GM21717 (cell line): ENCODE data around the gene MFAP4.
"Not testable (repeated sequence)": the region's sequence is repeated elsewhere in the genome, so short reads cannot be mapped to it uniquely, and the experiment has no call there.

ENCODE experiments used
- ATAC-seq: cut with Tn5 transposase; IDR thresholded peaks from one replicate; pipeline ENCODE4 v1.9.1; 2021; ENCODE audit warnings: mild to moderate bottlenecking, moderate library complexity; ENCODE audit not compliant: unreplicated experiment

MFAP4 gene

DNA sequence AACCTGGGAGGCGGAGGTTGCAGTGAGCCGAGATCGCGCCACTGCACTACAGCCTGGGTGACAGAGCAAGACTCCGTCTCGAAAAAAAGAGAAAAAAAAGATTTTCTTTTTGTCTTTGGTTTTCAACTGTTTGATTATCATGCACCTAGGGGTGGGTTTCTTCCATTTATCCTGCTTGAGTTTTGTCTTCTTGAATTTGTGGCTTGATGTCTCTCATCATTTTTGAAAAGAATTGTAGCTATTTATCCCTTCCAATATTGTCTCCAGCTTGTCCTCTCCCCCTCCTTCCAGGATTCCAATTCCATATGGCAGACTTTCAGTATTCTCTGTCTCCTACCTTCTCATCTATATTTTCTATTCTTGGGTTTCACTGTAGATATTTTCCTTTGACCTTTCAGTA, 32.2 kb downstream of the MFAP4 start:
- ATAC-seq = no peak

DNA sequence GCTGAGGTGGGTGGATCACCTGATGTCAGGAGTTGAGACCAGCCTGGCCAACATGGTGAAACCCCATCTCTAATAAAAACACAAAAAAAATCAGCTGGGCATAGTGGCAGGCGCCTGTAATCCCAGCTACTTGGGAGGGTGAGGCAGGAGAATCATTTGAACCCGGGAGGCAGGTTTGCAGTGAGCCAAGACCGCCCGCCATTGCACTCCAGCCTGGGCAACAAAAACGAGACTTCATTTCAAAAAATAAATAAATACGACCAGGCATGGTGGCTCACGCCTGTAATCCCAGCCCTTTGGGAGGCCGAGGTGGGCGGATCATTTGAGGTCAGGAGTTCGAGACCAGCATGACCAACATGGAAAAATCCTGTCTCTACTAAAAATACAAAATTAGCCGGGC, 33.6 kb downstream of the MFAP4 start:
- ATAC-seq = not testable (repeated sequence)

DNA sequence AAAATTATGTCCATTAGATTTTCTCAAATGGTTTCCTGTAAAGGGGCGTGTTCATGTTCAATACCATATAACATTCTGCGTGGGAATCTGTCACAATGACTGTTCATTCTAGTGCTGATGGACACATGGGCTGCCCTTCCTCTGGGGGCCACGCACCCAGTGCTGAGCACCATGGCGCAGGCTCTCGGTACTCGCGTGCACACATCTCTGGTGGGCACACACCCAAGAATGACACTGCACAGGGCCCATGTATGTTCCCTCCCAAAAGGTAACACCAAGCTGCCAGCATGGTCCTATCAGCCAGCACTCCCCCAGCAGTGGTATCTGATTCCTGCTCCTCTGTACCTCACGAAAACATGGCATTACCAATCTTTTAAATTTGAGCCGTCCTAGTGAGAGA, 38.2 kb downstream of the MFAP4 start:
- ATAC-seq = no peak

DNA sequence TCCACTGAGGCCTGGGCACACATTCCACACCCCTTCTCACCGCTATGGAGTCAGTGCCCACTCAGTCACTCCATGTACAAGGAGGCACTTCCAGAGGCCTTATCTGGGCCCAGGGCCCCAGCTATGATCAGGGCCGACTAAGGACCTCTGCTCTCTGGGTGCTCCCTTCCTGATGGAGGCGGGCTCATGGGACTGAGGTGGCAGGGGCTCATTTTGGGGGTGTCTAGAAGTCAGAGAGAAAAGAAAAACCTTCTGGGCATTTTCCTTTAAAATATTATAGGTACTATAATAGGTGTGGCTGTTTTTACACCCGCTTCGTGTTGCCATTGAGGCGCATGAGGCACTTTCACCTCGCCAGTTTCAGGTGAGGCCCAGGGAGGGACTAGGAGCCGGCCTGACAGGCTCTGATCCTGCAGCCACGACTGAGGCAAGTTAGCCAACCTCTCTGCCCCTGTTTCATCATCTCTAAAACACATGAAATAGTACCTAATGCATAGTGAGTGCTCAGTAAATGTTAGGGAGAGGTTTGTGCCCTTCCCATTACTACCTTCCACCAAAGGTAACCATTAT, 38.8 kb downstream of the MFAP4 start:
- ATAC-seq = no peak

DNA sequence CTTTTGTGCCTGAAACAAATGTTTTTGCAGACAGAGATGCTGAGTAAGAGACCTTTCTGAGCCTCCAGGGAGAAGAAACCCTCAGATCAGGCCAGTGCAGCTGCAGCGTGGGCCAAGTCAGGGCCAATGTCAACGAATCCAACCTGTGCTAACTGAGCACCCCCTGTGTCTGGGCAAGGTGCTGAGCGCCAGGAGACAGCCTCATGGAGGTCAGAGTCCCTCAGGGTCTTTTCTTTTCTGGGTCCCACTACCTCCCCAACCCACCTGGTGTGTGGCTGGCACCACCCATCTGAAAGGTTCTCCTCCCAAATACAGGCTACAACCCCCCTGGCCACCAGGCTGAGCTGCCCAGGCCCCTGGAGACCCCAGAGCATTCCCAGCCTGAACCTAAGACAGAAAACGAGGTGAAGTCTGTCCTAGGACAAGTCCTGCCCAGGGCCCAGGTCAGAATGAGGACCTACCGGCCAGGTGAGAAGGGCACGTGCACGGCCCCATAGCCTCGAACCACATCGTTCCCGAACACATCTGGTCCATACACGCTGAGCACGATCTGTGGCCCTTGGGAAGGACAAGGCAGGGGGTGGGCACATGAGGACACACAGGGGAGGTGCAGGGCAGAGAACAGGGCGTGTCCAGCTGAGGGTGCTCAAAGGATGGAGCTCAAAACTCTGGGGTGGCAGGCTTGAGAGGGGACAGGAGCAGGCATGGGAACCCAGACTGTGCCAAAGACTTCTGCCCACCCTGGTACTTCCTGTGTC, 39.5 kb downstream of the MFAP4 start:
- no peak for ATAC-seq

DNA sequence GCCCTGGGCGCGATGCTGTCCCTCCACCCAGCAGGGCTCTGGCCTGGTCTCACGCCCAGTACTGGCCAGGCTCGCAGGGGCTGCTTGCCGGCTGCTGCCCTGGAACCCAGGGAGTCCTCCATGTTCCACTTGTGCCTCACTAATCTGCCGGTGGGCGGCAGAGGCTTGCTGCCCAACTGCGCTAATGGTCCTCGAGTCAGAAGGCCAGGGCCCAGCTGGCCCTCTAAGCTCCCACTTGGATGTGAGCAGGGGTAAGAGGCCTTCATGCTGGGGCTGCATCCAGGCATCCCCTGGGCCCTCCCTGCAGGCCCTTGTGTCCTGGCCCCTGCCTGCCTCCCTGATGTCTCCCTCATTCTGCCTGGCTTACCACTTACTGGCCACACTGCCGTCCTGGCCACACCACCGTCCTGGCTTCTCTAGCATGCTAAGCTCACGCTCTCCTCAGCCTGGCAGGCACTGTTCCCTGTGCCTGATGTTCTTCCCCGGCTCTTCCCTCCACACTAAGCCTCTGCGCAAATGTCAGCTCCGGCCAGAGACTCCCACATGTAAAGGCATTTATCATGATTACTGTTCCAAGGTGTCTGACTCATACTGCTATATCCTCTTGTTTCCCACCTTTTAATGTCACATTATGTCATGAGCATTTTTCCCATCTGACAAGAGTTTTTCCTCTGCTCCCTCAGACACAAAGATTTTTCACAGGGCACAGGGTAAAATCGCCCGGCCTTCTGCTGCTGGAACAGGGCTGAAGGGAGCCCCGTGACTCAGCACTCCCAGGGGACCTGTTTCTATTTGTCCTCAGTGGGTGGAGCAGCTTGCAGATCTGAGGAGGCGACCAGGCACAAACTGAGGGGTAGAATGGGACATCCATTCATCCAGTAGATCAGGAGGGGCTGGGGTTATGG, 40.4 kb downstream of the MFAP4 start:
- no peak for ATAC-seq

DNA sequence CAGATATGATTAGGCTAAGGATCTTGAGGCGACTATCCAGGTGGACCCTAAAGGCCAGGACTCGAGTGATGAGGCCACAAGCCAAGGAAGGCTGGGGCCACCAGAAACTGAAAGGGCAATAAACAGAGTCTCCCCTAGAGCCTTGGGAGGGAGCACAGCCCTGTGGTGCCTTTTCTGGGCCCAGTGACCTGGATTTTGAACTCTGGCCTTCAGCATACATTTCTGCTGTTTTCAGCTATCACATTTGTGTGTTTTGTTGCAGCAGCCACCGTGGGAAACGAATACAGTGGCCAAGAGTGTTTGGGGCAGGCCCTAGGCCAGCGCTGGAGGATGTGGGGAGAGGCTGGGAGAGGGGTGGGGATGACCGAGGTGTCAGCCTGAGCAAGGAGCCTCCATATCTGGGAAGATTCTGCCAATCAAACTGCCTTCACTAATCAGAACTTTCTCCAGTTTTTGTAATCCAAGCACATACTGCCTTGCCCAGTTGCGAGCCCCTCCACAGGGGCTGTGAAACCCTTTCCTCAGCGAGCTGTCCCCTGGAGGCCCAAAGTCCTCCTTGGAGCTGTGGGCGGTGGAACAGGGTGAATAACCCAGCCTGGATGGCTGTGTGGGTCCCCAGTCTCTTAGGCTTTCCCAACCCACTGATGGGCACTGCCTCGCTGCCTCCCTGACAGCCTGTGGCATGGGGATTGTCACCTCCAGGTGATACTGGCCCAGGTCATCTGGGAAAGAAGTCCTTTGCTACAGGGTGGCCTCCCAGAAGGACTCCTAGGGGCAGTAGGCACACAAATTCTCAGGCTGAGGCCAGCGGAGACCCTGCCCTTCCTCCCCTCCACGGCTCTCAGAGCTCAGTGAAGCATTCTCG, 41.3 kb downstream of the MFAP4 start:
- ATAC-seq = no peak

DNA sequence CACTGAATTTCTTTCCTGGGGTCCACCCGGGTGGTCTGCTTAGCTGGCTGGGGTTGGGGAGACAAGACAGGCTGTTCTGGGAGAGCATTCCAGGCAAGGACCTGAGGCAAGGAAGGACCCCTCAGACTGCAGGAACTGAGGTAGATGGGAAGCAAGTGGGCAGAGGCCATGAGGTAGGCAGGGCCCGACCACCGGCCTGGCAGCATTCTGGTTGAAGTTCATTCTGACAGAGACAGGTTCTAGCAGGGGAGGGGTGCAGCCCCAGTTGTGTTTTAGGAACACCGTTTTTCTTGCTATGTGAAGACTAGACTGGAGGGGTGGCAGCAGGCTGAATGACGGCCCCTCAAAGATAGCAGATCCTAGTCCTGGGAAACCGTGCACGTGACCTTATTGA, 41.9 kb downstream of the MFAP4 start:
- ATAC-seq = no peak

DNA sequence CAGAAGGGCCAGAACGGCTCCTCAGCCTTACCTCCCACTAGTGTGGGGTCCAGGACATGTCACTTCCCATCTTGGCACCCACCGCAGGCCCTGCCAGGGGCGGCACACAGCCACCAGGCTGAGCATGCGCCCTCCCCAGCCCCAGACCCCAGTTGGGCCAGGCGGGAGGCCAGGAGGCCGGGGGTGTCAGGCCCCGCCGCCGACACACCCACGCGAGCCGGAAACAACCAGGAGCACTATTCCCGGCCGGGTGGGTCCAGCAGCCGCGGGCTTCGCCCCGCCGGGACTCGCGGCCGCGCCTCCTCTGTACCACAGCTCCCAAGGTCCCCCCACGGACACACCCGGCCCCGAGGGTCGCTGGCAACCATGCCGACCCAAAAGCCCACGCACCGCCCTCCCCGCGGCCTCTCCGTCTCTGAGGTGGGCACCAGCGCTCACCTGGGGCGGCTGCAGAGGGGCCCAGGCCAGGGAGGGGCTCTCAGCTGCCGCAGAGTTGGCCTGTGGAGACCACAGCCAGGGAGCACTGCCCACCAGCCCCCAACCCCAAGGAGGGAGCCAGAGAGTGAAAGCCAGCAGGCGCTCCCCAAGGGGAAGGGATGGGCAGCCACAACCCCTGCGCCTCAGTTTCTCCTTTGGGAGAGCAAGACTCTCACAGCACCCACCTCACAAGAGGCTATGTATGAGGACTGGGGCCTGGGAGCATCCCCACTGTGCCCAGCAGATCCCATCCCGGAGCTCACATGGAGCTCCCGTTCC, 42.5 kb downstream of the MFAP4 start:
- no peak for ATAC-seq

DNA sequence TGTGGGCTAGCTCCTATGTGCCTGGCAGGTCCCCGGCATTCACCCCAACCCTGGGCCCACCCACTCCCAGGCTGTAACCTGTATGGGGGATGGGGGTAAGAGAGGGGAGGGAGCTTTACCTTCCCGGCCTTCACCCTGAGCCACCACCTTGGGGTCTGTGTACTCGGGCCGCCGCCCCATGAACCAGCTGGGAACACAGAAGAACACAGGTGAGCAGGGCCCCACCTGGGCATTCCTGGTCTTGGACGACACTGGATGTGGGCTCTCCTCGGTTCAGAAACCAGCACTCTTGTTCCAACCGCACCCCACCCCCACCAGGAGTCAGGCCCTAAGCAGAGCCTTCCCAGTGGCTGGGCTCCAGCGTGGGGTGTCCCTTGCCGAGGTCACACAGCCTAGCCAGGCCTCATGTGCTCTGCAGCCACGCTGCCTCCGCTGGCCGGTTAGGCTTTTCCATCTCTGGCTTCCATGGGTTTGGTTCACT, 43.3 kb downstream of the MFAP4 start:
- no peak for ATAC-seq

DNA sequence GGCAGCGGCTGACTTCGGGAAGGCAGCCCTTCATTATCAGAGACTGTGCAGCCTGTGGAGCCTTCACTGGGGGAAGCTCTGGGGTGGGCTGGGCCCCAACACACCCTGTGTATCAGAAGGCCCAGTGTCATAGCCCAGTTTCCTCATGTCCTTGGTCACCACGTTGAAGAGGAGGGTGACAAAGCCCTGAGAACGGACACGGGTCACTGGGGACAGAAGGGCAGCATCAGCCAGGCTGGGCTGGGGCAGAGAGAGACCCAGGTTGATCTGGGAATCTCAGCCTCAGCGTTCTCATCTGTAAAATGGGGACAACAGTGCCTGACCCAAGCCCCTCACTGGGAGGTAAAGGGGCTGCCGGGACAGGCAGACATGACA, 43.7 kb downstream of the MFAP4 start:
- no peak for ATAC-seq

DNA sequence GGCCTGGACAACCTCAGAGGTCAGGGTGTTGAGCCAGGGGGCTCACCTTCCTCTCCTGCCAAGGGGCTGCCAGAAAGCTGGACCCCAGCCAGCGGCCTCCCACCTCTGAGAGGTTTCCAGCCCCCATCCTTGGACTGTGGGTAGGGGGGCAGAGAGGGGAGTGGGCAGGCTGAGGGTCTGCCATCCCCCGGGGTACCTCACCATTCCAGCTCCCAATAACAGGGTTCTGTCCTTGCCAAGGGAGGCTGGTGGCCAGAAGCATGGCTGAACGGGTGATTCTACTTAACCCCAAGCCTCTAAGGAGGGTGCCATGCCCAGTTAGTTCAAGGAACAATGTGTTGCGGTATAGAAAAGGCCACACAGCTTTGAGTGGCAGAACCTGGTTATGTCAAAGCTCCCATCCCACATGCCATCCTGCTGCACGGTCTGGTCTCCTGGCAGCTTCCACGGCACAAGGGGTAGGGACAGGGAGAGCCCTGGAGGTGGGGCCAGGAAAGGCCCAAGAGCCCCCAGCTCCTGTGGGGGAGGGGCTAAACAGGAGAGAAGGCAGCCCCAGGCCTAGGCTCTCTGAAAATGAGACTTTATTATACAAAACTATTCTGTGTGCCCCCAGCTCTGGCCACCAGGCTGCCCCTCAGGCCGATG, 44.3 kb downstream of the MFAP4 start:
- ATAC-seq = no peak

DNA sequence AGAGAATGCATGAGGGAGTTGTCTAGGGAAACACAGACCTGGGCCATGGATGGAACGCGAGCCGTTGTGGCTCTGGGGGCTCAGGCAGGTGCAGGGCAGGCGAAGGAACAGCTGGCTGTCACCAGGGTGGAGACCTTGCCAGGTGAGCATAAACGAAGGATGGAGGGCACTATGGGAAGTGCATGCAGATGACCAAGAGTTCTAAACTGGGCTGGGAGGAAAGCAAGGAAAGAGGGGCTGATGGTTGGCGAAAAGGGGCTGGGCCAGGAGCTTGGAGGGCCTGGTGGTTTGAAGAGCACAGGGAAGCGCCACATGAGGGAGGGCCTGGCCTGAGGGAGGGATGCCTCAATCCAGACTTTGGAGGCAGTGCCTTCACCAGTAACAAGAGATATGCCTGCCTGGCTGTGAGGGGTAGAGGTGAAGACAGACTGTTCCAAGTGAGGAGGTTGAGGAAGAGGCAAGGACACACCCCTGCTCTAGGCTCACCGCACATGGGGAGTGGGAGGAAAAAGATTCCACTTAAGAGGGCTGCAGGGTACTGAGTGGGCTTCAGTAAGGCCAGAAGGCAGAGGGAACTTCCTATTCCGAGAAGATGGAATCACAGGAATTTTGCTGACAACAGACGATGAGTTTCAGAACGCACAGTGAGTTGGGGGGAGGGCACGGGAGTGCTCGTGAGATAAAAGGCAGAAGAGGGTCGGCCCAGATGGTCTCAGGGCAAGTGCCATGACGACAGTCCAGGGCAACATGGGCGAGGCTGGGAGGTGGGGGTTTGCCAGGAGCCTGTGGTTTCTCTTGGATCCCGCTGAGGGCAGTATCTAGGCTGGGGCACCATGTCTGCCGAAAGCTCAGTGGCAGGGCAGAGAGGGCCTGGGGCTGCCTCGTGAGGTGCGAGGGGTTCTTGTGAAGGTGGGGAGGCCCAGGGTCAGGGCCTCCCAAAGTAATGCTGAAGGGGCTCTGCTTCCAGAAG, 45.1 kb downstream of the MFAP4 start:
- ATAC-seq = no peak

DNA sequence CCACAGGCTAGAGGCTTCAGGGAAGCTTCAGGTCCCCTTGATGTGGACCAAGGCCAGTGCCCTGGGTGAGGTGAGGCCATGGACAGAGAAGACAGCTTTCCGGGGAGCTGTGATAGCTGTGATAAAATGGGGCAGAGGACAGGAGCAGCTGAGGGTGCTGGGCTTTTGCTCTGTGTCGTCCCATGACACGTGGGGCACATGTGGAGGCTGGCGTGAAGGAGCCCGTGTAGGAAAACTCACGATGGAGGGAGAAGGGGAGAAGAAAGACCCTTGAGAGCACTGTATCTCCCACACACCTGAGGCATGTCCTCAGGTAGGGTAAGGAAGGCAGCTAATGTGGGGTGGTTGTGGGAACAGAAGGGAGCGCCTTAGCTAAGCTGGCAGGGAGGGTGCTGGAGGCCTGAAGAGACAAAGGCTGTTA, 45.8 kb downstream of the MFAP4 start:
- no peak for ATAC-seq

DNA sequence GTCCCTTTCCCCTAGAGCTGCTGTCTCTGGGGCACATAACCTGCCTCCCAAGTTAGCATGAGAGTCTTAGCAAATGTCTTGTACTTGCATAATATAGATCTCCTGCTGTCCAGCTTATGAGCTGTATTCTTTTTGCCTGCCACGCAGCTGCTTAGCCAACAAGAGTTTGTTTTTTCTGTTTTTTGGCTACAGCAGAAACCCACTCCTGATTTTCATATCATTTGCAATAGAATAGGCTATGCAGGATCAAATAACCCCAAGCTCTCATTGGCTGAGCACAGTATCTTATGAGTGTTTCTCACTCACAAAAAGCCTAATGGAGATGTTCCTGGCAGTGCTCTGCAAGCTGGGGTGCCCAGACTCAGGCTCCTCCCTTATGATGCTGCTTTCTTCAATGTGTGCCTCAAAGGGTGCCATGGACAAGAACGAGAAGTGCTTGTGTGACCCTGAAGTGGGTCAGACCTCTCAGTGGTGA, 47.6 kb downstream of the MFAP4 start:
- ATAC-seq = no peak

DNA sequence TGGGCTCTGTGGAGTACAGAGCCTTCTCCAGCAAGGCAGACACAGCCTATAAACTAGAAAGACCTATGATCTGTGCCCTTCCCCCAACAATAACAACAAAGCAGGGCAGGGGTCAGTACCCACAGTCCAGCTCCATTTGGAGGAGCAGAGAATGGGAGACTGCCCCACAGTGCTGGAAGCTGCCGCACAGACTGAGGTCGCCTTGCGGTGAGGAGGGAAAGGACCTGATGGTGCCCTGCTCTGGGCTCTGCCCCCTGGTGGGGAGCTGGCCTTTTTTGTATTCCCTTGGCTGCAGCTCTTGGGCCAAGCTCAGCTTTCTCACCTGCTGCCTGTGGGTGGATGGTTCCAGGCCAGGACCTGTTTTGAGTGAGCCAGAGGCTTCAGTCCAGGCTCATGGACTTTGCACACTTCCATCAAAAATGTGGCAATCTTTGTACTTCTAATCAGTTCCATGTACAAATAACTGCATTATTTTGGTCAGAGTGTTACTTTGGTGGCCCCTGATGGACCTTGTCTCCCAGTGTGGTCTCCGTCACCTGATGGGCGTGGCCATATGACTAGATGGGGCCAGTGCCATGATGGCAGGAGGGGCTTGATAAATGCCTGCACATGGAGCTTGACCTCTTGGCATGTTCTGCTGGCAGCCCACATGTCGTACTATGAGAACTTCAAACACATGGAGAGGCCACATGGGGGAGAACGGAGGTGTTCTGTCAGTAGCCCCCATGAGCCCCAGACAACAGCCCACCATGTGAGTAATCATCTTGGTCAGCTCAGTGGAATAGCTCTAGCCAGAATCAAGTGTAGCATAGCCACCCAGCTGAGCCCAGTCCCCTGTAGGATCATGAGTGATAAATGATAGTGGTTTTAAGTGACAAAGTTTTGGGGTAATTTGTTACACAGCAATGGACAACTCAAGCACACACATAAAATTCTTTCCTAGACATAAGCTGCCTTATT, 48.7 kb downstream of the MFAP4 start:
- ATAC-seq = no peak

DNA sequence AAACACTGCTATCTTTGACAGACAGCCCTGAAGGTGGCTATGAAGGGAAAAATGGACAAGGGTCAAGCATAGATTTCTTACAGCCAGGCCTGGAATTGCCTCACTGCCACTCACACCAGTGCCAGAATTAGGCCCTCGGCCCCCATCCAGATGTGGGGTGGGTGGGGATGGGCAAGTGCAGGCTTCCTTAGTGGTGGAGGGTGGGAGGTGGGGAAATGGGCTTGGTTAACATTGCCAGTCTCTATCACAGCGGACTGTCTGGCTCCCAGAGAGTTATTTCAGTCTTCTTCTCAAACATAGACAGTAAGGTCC, 49.3 kb downstream of the MFAP4 start:
- no peak for ATAC-seq
